ENCODE data around the gene TSEN15. TPM values are rescaled to one million over a fixed set of nuclear protein-coding genes. Genes with fewer than 3 reads are reported as not detected.

Gene TSEN15
- total and polyA plus RNA-seq, 10 of the 15 experiments (the other 5 are each of a cell fraction or from before 2014, with no cell fraction given) = 21.1 to 136 (median 70.2) TPM

GRCh38 chr1:184002071-184002470 is 49.5 kb upstream of the TSEN15 start:
- Histone ChIP-seq H3K79me2 (ENCODE audit: control insufficient read depth, insufficient read depth, low read length) (no peaks in the 10 kb centered on the region), H3K4me1 (ENCODE audit: control insufficient read depth, insufficient read depth, low read length) (no peaks in the 10 kb centered on the region), H4K20me1 (ENCODE audit: control insufficient read depth, insufficient read depth) (no peaks in the 10 kb centered on the region), H3K4me2 (ENCODE audit: control insufficient read depth, insufficient read depth) (no peak overlapping the region), H3K36me3 (ENCODE audit: control insufficient read depth in 2 of 2, insufficient read depth in 2 of 2, low read length in 1 of 2) (no peaks in the 10 kb centered on the region), H3K9me3 (replicated peaks; ENCODE audit: control insufficient read depth, insufficient read depth, low read length) (no peaks in the 10 kb centered on the region), H3K9ac (ENCODE audit: control insufficient read depth, insufficient read depth, low read length) (no peak overlapping the region), H3K4me3 (no peak overlapping the region), H2AFZ (ENCODE audit: control insufficient read depth, low read depth, low read length) (no peak overlapping the region), H3K27ac (ENCODE audit: control insufficient read depth, insufficient read depth) (no peak overlapping the region), H3K27me3 (replicated peaks in 1 of 2; ENCODE audit: control insufficient read depth in 2 of 2, insufficient read depth in 2 of 2, low read length in 1 of 2) (no peaks in the 10 kb centered on the region; a peak in 1 of 4 replicates)
- RAD21 ChIA-PET (ENCODE audit: unreplicated experiment) = no interaction called here
- CTCF ChIA-PET = no interaction called here
- TF ChIP-seq HSF1 (IDR thresholded peaks at IDR 0.05; ENCODE audit: low read depth, low read length) (no peak), JUND (IDR thresholded peaks at IDR 0.05; ENCODE audit: low read depth, low read length) (no peak), SREBF2 (IDR thresholded peaks at IDR 0.05; ENCODE audit: low read length) (no peak), USF1 (IDR thresholded peaks at IDR 0.05; ENCODE audit: borderline replicate concordance, extremely low read length, insufficient read depth, low read depth, low read length) (no peak)
- FAIRE-seq (no peak), DNase-seq (ENCODE audit: low read depth, low spot score) (no peak), ATAC-seq (no peak)
- intact Hi-C loops (cut with micrococcal nuclease; ENCODE audit: unreplicated experiment) (no loop called here), in situ Hi-C loops (cut with MboI) (no loop called here)
- POLR2A ChIA-PET = no interaction called here
- BruUV-seq (replicated peaks) = no TSS peak
- 33% methylated on average over 2 of the region's 2 CpGs for WGBS (ENCODE audit: insufficient coverage, insufficient replicate concordance, low lambda C conversion rate, missing lambda C conversion rate)
- SMC1A ChIA-PET (ENCODE audit: uncharacterized antibody, unreplicated experiment) = no interaction called here

- peaks cover 0 to 6% of the 10 kb centered on the region in 2 experiments; a peak in 1 of 4 replicates for H3K27me3 ChIP-seq (replicated peaks in 1 of 2; ENCODE audit: control insufficient read depth in 2 of 2, insufficient read depth in 2 of 2, low read length in 1 of 2)
- no peak overlapping the region for H3K9ac ChIP-seq (ENCODE audit: control insufficient read depth, insufficient read depth, low read length)
- no peak for ATAC-seq
- intact Hi-C loops (cut with micrococcal nuclease; ENCODE audit: unreplicated experiment) (no loop called here), in situ Hi-C loops (cut with MboI) (no loop called here)
- no peak overlapping the region for H2AFZ ChIP-seq (ENCODE audit: control insufficient read depth, low read depth, low read length)
- no peak overlapping the region for H3K4me3 ChIP-seq
- no peaks in the 10 kb centered on the region for H3K4me1 ChIP-seq (ENCODE audit: control insufficient read depth, insufficient read depth, low read length)
- H3K36me3 ChIP-seq (ENCODE audit: control insufficient read depth in 2 of 2, insufficient read depth in 2 of 2, low read length in 1 of 2) = no peaks in the 10 kb centered on the region
- ChIA-PET SMC1A (ENCODE audit: uncharacterized antibody, unreplicated experiment) (interaction anchor here (0.8 to 1.8 kb wide), 2 partner anchors 9 to 16 kb away, joined by 3 to 6 read pairs; no protein-coding TSS in a partner anchor), RAD21 (ENCODE audit: unreplicated experiment) (no interaction called here), CTCF (no interaction called here), POLR2A (no interaction called here)
- no TSS peak for BruUV-seq (replicated peaks)
- H3K27ac ChIP-seq (ENCODE audit: control insufficient read depth, insufficient read depth) = no peak overlapping the region
- H3K79me2 ChIP-seq (ENCODE audit: control insufficient read depth, insufficient read depth, low read length) = no peaks in the 10 kb centered on the region
- no peak for DNase-seq (ENCODE audit: low read depth, low spot score)
- no peak for FAIRE-seq
- no peaks in the 10 kb centered on the region for H3K9me3 ChIP-seq (replicated peaks; ENCODE audit: control insufficient read depth, insufficient read depth, low read length)
- H4K20me1 ChIP-seq (ENCODE audit: control insufficient read depth, insufficient read depth) = no peaks in the 10 kb centered on the region
- 19% methylated on average over 4 of the region's 4 CpGs for WGBS (ENCODE audit: insufficient coverage, insufficient replicate concordance, low lambda C conversion rate, missing lambda C conversion rate)
- no peak overlapping the region for H3K4me2 ChIP-seq (ENCODE audit: control insufficient read depth, insufficient read depth)
- TF ChIP-seq MTA2 (IDR thresholded peaks at IDR 0.05; ENCODE audit: low read depth) (no peak), IRF4 (IDR thresholded peaks at IDR 0.05; ENCODE audit: low read depth, low read length) (no peak), POU2F2 (IDR thresholded peaks at IDR 0.05; ENCODE audit: borderline replicate concordance, low read depth, low read length) (no peak), NFYA (IDR thresholded peaks at IDR 0.05; ENCODE audit: borderline replicate concordance, low read depth, low read length) (no peak), BCL11A (IDR thresholded peaks at IDR 0.05; ENCODE audit: low read depth, low read length) (no peak), SUPT20H (IDR thresholded peaks at IDR 0.05; ENCODE audit: borderline replicate concordance, control insufficient read depth, low read depth, low read length) (no peak), RAD51 (IDR thresholded peaks at IDR 0.05) (no peak)
- TF ChIP-seq, protein P1, sequence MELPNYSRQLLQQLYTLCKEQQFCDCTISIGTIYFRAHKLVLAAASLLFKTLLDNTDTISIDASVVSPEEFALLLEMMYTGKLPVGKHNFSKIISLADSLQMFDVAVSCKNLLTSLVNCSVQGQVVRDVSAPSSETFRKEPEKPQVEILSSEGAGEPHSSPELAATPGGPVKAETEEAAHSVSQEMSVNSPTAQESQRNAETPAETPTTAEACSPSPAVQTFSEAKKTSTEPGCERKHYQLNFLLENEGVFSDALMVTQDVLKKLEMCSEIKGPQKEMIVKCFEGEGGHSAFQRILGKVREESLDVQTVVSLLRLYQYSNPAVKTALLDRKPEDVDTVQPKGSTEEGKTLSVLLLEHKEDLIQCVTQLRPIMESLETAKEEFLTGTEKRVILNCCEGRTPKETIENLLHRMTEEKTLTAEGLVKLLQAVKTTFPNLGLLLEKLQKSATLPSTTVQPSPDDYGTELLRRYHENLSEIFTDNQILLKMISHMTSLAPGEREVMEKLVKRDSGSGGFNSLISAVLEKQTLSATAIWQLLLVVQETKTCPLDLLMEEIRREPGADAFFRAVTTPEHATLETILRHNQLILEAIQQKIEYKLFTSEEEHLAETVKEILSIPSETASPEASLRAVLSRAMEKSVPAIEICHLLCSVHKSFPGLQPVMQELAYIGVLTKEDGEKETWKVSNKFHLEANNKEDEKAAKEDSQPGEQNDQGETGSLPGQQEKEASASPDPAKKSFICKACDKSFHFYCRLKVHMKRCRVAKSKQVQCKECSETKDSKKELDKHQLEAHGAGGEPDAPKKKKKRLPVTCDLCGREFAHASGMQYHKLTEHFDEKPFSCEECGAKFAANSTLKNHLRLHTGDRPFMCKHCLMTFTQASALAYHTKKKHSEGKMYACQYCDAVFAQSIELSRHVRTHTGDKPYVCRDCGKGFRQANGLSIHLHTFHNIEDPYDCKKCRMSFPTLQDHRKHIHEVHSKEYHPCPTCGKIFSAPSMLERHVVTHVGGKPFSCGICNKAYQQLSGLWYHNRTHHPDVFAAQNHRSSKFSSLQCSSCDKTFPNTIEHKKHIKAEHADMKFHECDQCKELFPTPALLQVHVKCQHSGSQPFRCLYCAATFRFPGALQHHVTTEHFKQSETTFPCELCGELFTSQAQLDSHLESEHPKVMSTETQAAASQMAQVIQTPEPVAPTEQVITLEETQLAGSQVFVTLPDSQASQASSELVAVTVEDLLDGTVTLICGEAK (IDR thresholded peaks at IDR 0.05; ENCODE audit: borderline replicate concordance) = no peak
Measured at GRCh38 chr1:184004935-184005334, 46.6 kb upstream of the TSEN15 start.
